ENCODE results near the gene DHX38. TPM values are rescaled to one million over a fixed set of nuclear protein-coding genes. Genes with fewer than 3 reads are reported as not detected.

Gene DHX38
- 30.2 and 30.9 TPM in 2 replicates for polyA plus RNA-seq (2013)

DNA sequence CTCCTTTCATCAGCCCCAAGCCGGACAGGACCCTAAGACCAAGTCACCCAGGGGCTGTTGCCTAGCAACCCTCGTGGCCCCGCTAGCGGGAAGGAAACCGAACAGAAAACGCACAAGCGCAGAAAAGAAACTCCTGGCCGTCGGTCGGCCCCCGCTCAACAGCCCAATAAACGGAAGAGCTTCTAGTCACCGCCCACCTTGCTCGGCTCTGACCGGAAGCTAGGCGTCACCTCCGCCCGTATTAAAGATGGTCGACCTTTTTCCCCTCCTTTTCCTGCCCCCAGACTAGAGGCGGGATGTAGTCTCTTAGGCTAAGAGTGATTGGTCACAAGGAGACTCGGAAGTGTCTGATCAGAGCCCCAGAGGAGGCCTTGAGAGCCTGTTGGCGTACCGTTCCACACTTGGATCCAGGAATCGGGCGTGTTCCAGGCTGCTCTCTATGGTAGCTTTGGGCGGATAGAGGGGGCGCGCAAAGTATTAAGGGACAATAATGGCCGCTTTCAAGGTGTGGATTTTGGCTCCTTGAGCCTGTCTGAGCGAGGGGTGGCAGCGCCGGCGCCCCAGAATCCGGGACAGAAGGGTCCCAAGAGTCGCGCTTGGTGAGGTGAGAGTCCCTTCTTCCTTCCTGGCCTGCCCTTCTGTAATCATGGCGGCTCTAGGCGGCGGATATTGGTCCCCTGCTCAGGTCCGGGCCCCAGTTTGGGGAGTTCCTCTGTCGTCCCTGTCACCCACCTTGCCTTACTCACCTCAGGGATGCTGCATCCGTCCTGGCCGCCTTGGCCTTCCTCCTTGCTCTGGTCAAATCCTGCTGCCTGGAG is at the start of gene DHX38, which contains the start of gene TXNL4B:
DHX38 (plus strand) TSS at position 400 of the 818 bp plus-strand sequence. CDS start 2,311 bp downstream, outside the sequence.
TXNL4B (minus strand) TSS at position 173 of the 818 bp plus-strand sequence. CDS start 2,871 bp downstream, outside the sequence.
- H3K4me1 ChIP-seq (ENCODE audit: control insufficient read depth in 1 of 2, insufficient read depth in 2 of 2, low read length in 2 of 2), result peaks cover 0 to 3% of the 10 kb centered on the region in 2 experiments
- H2BK5ac ChIP-seq (ENCODE audit: low read depth, low read length, poor library complexity), result peak within 1 kb of the TSS; percentile 45
- H4K8ac ChIP-seq (ENCODE audit: low read depth, low read length), result peak within 1 kb of the TSS; percentile 87
- peak within 1 kb of the TSS; percentile 50 for H2BK120ac ChIP-seq (ENCODE audit: insufficient read depth, low read length, poor library complexity)
- H4K91ac ChIP-seq (ENCODE audit: low read depth, low read length), result peak within 1 kb of the TSS; percentile 74
- peak within 1 kb of the TSS; percentile 99 for H3K4me3 ChIP-seq (ENCODE audit: low read depth, low read length)
- H3K9ac ChIP-seq (ENCODE audit: low read length), result peak within 1 kb of the TSS; percentile 95
- H3K79me1 ChIP-seq (ENCODE audit: low read length), result peaks cover 7% of the 10 kb centered on the region
- no peaks in the 10 kb centered on the region for H3K9me3 ChIP-seq (ENCODE audit: insufficient read depth, low read depth, low read length)
- H3K27ac ChIP-seq (ENCODE audit: low read depth, low read length), result peak within 1 kb of the TSS; percentile 67
- H2AK5ac ChIP-seq (ENCODE audit: low read length), result peak within 1 kb of the TSS; percentile 55
- no CpG with 5 or more reads among the region's 43 CpGs for WGBS (ENCODE audit: extremely low coverage, insufficient coverage, insufficient read length)
- peaks cover 8% of the 10 kb centered on the region for H3K79me2 ChIP-seq (ENCODE audit: control insufficient read depth, insufficient read depth, low read length, poor library complexity)
- H3K4me2 ChIP-seq (ENCODE audit: low read length), result peak within 1 kb of the TSS; percentile 97
- H3K4ac ChIP-seq (ENCODE audit: low read depth, low read length), result peak within 1 kb of the TSS; percentile 86
- H2BK12ac ChIP-seq (ENCODE audit: low read length), result no peak within 1 kb of the TSS
- H4K12ac ChIP-seq (ENCODE audit: low read depth, low read length), result peak within 1 kb of the TSS; percentile 63
- peak within 1 kb of the TSS; percentile 71 for H3K14ac ChIP-seq (ENCODE audit: low read length)
- H3K36me3 ChIP-seq (ENCODE audit: control insufficient read depth in 1 of 2, insufficient read depth in 2 of 2, low read length in 2 of 2), result peaks cover 18 to 31% of the 10 kb centered on the region in 2 experiments
- peak within 1 kb of the TSS; percentile 77 for H2AFZ ChIP-seq (ENCODE audit: insufficient read depth, low read length, poor library complexity)
- H3K23ac ChIP-seq (ENCODE audit: low read length), result no peak within 1 kb of the TSS
- peak within 1 kb of the TSS; percentile 66 for H3K18ac ChIP-seq (ENCODE audit: low read length)
- H3K27me3 ChIP-seq (ENCODE audit: insufficient read depth, low read length), result no peaks in the 10 kb centered on the region
- peak; percentile 97 to 98 for DNase-seq

DNA sequence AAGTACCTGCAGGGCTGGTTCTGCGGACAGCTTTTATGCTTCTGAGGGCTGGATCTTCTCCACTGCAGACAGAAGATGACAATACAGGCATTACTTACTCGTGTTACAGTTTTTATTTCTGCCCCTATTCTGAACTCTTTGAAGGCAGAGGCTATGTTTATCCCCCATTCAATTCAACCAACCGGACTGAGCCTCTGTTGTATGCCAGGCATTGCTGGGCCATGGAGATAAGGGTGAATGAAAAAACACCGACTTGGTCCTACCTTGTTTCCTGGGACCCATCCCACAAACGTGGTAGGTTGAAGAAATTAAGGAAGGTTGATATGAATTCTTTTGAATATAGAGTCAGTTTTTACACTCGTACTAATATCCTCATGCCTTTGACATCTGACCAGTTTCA is 49.4 kb upstream of the DHX38 start:
- H3K79me1 ChIP-seq (ENCODE audit: low read length), result no peaks in the 10 kb centered on the region
- H4K12ac ChIP-seq (ENCODE audit: low read depth, low read length), result no peak overlapping the region
- H2BK120ac ChIP-seq (ENCODE audit: insufficient read depth, low read length, poor library complexity), result no peak overlapping the region
- no peaks in the 10 kb centered on the region for H3K27me3 ChIP-seq (ENCODE audit: insufficient read depth, low read length)
- H2AFZ ChIP-seq (ENCODE audit: insufficient read depth, low read length, poor library complexity), result no peak overlapping the region
- H3K36me3 ChIP-seq (ENCODE audit: control insufficient read depth in 1 of 2, insufficient read depth in 2 of 2, low read length in 2 of 2), result no peaks in the 10 kb centered on the region
- no peak overlapping the region for H3K4ac ChIP-seq (ENCODE audit: low read depth, low read length)
- no peak overlapping the region for H3K23ac ChIP-seq (ENCODE audit: low read length)
- no peak overlapping the region for H3K4me3 ChIP-seq (ENCODE audit: low read depth, low read length)
- no peak overlapping the region for H2BK12ac ChIP-seq (ENCODE audit: low read length)
- no peak for DNase-seq
- no peak overlapping the region for H3K14ac ChIP-seq (ENCODE audit: low read length)
- H2BK5ac ChIP-seq (ENCODE audit: low read depth, low read length, poor library complexity), result no peak overlapping the region
- no peak overlapping the region for H2AK5ac ChIP-seq (ENCODE audit: low read length)
- no peak overlapping the region for H4K8ac ChIP-seq (ENCODE audit: low read depth, low read length)
- no peaks in the 10 kb centered on the region for H3K4me1 ChIP-seq (ENCODE audit: control insufficient read depth in 1 of 2, insufficient read depth in 2 of 2, low read length in 2 of 2)
- H3K18ac ChIP-seq (ENCODE audit: low read length), result no peak overlapping the region
- H3K9me3 ChIP-seq (ENCODE audit: insufficient read depth, low read depth, low read length), result no peaks in the 10 kb centered on the region
- no peak overlapping the region for H3K4me2 ChIP-seq (ENCODE audit: low read length)
- no peak overlapping the region for H4K91ac ChIP-seq (ENCODE audit: low read depth, low read length)
- no peak overlapping the region for H3K27ac ChIP-seq (ENCODE audit: low read depth, low read length)
- no peak overlapping the region for H3K9ac ChIP-seq (ENCODE audit: low read length)
- no peaks in the 10 kb centered on the region for H3K79me2 ChIP-seq (ENCODE audit: control insufficient read depth, insufficient read depth, low read length, poor library complexity)
- no CpG with 5 or more reads among the region's 6 CpGs for WGBS (ENCODE audit: extremely low coverage, insufficient coverage, insufficient read length)

GRCh38 chr16:72044825-72045359 is 48.8 kb upstream of the DHX38 start:
- Histone ChIP-seq H3K27ac (ENCODE audit: low read depth, low read length) (no peak overlapping the region), H3K79me2 (ENCODE audit: control insufficient read depth, insufficient read depth, low read length, poor library complexity) (no peaks in the 10 kb centered on the region), H2BK12ac (ENCODE audit: low read length) (no peak overlapping the region), H3K9ac (ENCODE audit: low read length) (no peak overlapping the region), H2AK5ac (ENCODE audit: low read length) (no peak overlapping the region), H3K79me1 (ENCODE audit: low read length) (no peaks in the 10 kb centered on the region), H3K4ac (ENCODE audit: low read depth, low read length) (no peak overlapping the region), H3K18ac (ENCODE audit: low read length) (no peak overlapping the region), H3K36me3 (ENCODE audit: control insufficient read depth in 1 of 2, insufficient read depth in 2 of 2, low read length in 2 of 2) (no peaks in the 10 kb centered on the region), H2BK120ac (ENCODE audit: insufficient read depth, low read length, poor library complexity) (no peak overlapping the region), H2AFZ (ENCODE audit: insufficient read depth, low read length, poor library complexity) (no peak overlapping the region), H3K9me3 (ENCODE audit: insufficient read depth, low read depth, low read length) (no peaks in the 10 kb centered on the region), H2BK5ac (ENCODE audit: low read depth, low read length, poor library complexity) (no peak overlapping the region), H4K12ac (ENCODE audit: low read depth, low read length) (no peak overlapping the region), H3K27me3 (ENCODE audit: insufficient read depth, low read length) (no peaks in the 10 kb centered on the region), H3K4me2 (ENCODE audit: low read length) (no peak overlapping the region), H3K23ac (ENCODE audit: low read length) (no peak overlapping the region), H4K8ac (ENCODE audit: low read depth, low read length) (no peak overlapping the region), H4K91ac (ENCODE audit: low read depth, low read length) (no peak overlapping the region), H3K4me3 (ENCODE audit: low read depth, low read length) (no peak overlapping the region), H3K4me1 (ENCODE audit: control insufficient read depth in 1 of 2, insufficient read depth in 2 of 2, low read length in 2 of 2) (no peaks in the 10 kb centered on the region), H3K14ac (ENCODE audit: low read length) (no peak overlapping the region)
- no peak for DNase-seq
- whole genome bisulfite sequencing (ENCODE audit: extremely low coverage, insufficient coverage, insufficient read length), result no CpG with 5 or more reads among the region's 2 CpGs

GRCh38 chr16:72049110-72049509 is 44.5 kb upstream of the DHX38 start:
- Histone ChIP-seq H3K4me2 (ENCODE audit: low read length) (no peak overlapping the region), H3K27ac (ENCODE audit: low read depth, low read length) (no peak overlapping the region), H3K4me3 (ENCODE audit: low read depth, low read length) (no peak overlapping the region), H3K4me1 (ENCODE audit: control insufficient read depth in 1 of 2, insufficient read depth in 2 of 2, low read length in 2 of 2) (no peaks in the 10 kb centered on the region), H2BK120ac (ENCODE audit: insufficient read depth, low read length, poor library complexity) (no peak overlapping the region), H4K12ac (ENCODE audit: low read depth, low read length) (no peak overlapping the region), H2AFZ (ENCODE audit: insufficient read depth, low read length, poor library complexity) (no peak overlapping the region), H3K4ac (ENCODE audit: low read depth, low read length) (no peak overlapping the region), H4K91ac (ENCODE audit: low read depth, low read length) (no peak overlapping the region), H3K79me2 (ENCODE audit: control insufficient read depth, insufficient read depth, low read length, poor library complexity) (no peaks in the 10 kb centered on the region), H3K18ac (ENCODE audit: low read length) (no peak overlapping the region), H3K9me3 (ENCODE audit: insufficient read depth, low read depth, low read length) (peaks cover 3% of the 10 kb centered on the region), H4K8ac (ENCODE audit: low read depth, low read length) (no peak overlapping the region), H2AK5ac (ENCODE audit: low read length) (no peak overlapping the region), H3K79me1 (ENCODE audit: low read length) (no peaks in the 10 kb centered on the region), H3K27me3 (ENCODE audit: insufficient read depth, low read length) (no peaks in the 10 kb centered on the region), H3K14ac (ENCODE audit: low read length) (no peak overlapping the region), H3K23ac (ENCODE audit: low read length) (no peak overlapping the region), H3K9ac (ENCODE audit: low read length) (no peak overlapping the region), H3K36me3 (ENCODE audit: control insufficient read depth in 1 of 2, insufficient read depth in 2 of 2, low read length in 2 of 2) (no peaks in the 10 kb centered on the region), H2BK12ac (ENCODE audit: low read length) (no peak overlapping the region), H2BK5ac (ENCODE audit: low read depth, low read length, poor library complexity) (no peak overlapping the region)
- DNase-seq, result no peak
